Measurements from ENCODE around the gene AKAP6.

AKAP6 gene

GRCh38 chr14:32710731-32711680 is 381.9 kb downstream of the AKAP6 start:
- FAIRE-seq (peak; percentile 48), DNase-seq (ENCODE audit: insufficient read length, low spot score) (no peak)
- peak; percentile 80 for TF ChIP-seq CTCF (IDR thresholded peaks at IDR 0.05; ENCODE audit: insufficient read depth, missing control alignments)

- TF ChIP-seq CTCF (IDR thresholded peaks at IDR 0.05; ENCODE audit: insufficient read depth, missing control alignments), result no peak
- FAIRE-seq, result no peak
Measured at GRCh38 chr14:32713856-32714255, 384.8 kb downstream of the AKAP6 start.

GRCh38 chr14:32719601-32720000 is 390.5 kb downstream of the AKAP6 start:
- DNase-seq (ENCODE audit: insufficient read length, low spot score), result no peak
- TF ChIP-seq CTCF (IDR thresholded peaks at IDR 0.05; ENCODE audit: insufficient read depth, missing control alignments), result no peak
- FAIRE-seq, result no peak

More at GRCh38 chr14:32713856-32714255, 384.8 kb downstream of the AKAP6 start:
- DNase-seq (ENCODE audit: insufficient read length, low spot score), result no peak

- DNase-seq (ENCODE audit: insufficient read length, low spot score) (no peak), FAIRE-seq (no peak)
- no peak for TF ChIP-seq CTCF (IDR thresholded peaks at IDR 0.05; ENCODE audit: insufficient read depth, missing control alignments)
Measured at GRCh38 chr14:32720927-32721326, 391.8 kb downstream of the AKAP6 start.

- no peak for DNase-seq (ENCODE audit: insufficient read length, low spot score)
- no peak for TF ChIP-seq CTCF (IDR thresholded peaks at IDR 0.05; ENCODE audit: insufficient read depth, missing control alignments)
- no peak for FAIRE-seq
Measured at GRCh38 chr14:32722631-32723183, 393.6 kb downstream of the AKAP6 start.

GRCh38 chr14:32724867-32725471 is 395.9 kb downstream of the AKAP6 start:
- FAIRE-seq (peak; percentile 55), DNase-seq (ENCODE audit: insufficient read length, low spot score) (no peak)
- no peak for TF ChIP-seq CTCF (IDR thresholded peaks at IDR 0.05; ENCODE audit: insufficient read depth, missing control alignments)

All from D721Med (cell line).